Mucosa of descending colon (tissue), 3 donors: Measurements from ENCODE around the gene ETS1. TPM values are rescaled to one million over a fixed set of nuclear protein-coding genes. Genes with fewer than 3 reads are reported as not detected.

Experiments
- ATAC-seq: fragments of 200-7000 bp; cut with Tn5 transposase; one replicate; pipeline ENCODE4 v1.9.1; 2020; ENCODE audit warnings: mild to moderate bottlenecking, moderate library complexity
- DNase-seq, 3 donors: peaks; one replicate each; pipeline ENCODE4 v3.0.0-alpha.2; 2020
- H3K36me3 ChIP-seq: fragments of 200-600 bp; one replicate; pipeline ENCODE4 v1.8.0; 2021; ENCODE audit warnings: low read depth, mild to moderate bottlenecking
- H3K4me1 ChIP-seq: fragments of 200-600 bp; one replicate; pipeline ENCODE4 v1.8.0; 2021; ENCODE audit warnings: low read depth, mild to moderate bottlenecking
- H3K4me3 ChIP-seq: fragments of 200-600 bp; one replicate; pipeline ENCODE4 v1.8.0; 2021; ENCODE audit warnings: mild to moderate bottlenecking
- H3K9me3 ChIP-seq: fragments of 200-600 bp; one replicate; pipeline ENCODE4 v1.8.0; 2021; ENCODE audit warnings: mild to moderate bottlenecking
- intact Hi-C, 2 donors: fragments of 100-400 bp; cut with DNase I in 1 of 2; cut with micrococcal nuclease in 1 of 2; formaldehyde crosslinking; loops; one replicate each; pipeline versions ENCODE4 v1.11.0 to v1.11.1; 2022; cut with DNase I, micrococcal nuclease
- total RNA-seq, 3 donors: library from RNA; stranded (reverse); fragmentation: NEBNext Ultra II Directional in 2 of 3; extraction: Animal tissue kit (Norgen Biotek cat#: 25700) in 2 of 3; gene quantifications; one replicate each; pipeline versions ENCODE4 v1.2.1 to v1.2.4, GENCODE V29; 2021 to 2023
- TF ChIP-seq, protein P1 (sequence below): fragments of 200-600 bp; IDR thresholded peaks from one replicate; pipeline ENCODE4 v1.8.0; 2022; ENCODE audit warnings: antibody characterized with exemption, mild to moderate bottlenecking
- donor health status: DM: no; HTN: no; CAD: no; lungs with moderate emphysema.
- donor health status: DM: no; HTN: no; CAD: no.
- donor health status: DM: no; HTN: yes; CAD: no.

ETS1 gene
- total RNA-seq, 3 donors from 2014 or later: 36.5 to 41.2 (median 38.6) TPM

DNA sequence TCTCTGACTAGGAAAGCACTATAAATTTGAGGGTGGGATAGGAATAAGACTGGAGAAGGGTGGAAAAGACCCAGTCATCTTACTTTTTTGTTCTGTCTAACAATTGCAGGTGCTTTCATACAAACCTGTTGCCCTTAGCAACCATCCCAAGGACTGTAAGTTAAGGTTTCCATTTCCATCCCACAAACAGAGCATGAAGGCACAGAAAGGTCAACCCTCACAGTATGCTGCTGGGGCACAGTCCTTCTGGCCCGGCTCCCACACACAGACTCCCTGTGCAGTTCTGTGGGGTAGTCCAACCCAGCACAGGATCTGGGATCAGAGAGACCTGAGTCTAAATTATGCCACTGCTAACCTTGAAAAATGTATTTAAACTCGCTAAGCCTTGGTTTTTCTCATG, 38.4 kb upstream of the ETS1 start:
- H3K4me3 ChIP-seq: no peak overlapping the region
- H3K9me3 ChIP-seq: no peaks in the 10 kb centered on the region
- ATAC-seq (no peak), DNase-seq (no peak)
- TF ChIP-seq, protein P1, sequence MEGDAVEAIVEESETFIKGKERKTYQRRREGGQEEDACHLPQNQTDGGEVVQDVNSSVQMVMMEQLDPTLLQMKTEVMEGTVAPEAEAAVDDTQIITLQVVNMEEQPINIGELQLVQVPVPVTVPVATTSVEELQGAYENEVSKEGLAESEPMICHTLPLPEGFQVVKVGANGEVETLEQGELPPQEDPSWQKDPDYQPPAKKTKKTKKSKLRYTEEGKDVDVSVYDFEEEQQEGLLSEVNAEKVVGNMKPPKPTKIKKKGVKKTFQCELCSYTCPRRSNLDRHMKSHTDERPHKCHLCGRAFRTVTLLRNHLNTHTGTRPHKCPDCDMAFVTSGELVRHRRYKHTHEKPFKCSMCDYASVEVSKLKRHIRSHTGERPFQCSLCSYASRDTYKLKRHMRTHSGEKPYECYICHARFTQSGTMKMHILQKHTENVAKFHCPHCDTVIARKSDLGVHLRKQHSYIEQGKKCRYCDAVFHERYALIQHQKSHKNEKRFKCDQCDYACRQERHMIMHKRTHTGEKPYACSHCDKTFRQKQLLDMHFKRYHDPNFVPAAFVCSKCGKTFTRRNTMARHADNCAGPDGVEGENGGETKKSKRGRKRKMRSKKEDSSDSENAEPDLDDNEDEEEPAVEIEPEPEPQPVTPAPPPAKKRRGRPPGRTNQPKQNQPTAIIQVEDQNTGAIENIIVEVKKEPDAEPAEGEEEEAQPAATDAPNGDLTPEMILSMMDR: no peak
- H3K4me1 ChIP-seq: peaks cover 17% of the 10 kb centered on the region
- intact Hi-C loops: loop anchor here in 1 of 2 donors (5.0 kb wide), 1 partner anchor 333 kb away; no protein-coding TSS in a partner anchor
- no peaks in the 10 kb centered on the region for H3K36me3 ChIP-seq

DNA sequence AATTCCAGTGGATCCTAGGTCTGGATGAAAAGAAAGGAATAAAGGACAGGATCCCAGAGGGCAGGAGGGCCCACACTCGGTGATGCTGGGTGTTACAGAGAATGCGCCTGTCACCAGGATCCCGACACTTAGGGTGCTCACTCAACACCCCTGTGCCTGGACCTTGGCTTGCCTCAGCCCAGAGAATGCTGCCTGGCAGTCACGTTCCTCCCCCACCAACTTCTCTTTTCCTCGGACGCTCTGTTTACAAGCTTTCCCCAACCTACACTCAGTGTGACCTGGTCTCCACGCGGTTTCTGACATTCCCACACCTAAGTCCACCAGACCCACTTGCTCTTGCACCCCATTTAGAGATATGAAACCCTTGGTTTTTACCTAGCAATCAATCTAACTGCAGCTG, 38.0 kb upstream of the ETS1 start:
- no peaks in the 10 kb centered on the region for H3K36me3 ChIP-seq
- DNase-seq (no peak), ATAC-seq (no peak)
- H3K4me3 ChIP-seq: no peak overlapping the region
- TF ChIP-seq, protein P1: no peak
- no peaks in the 10 kb centered on the region for H3K9me3 ChIP-seq
- intact Hi-C loops: loop anchor here in 1 of 2 donors (5.0 kb wide), 1 partner anchor 333 kb away; no protein-coding TSS in a partner anchor
- peaks cover 12% of the 10 kb centered on the region for H3K4me1 ChIP-seq

- H3K36me3 ChIP-seq: no peaks in the 10 kb centered on the region
- ATAC-seq (peak; percentile 63), DNase-seq (peak; percentile 34 to 74 (median 54))
- H3K4me3 ChIP-seq: no peak overlapping the region
- peaks cover 5% of the 10 kb centered on the region for H3K4me1 ChIP-seq
- no peaks in the 10 kb centered on the region for H3K9me3 ChIP-seq
- intact Hi-C loops: loop anchor here in 1 of 2 donors (5.0 kb wide), 1 partner anchor 332 kb away; no protein-coding TSS in a partner anchor
- TF ChIP-seq, protein P1: no peak
Measured at GRCh38 chr11:128624269-128625175, 37.2 kb upstream of the ETS1 start.

- TF ChIP-seq, protein P1: no peak
Measured at GRCh38 chr11:128623091-128623490, 35.7 kb upstream of the ETS1 start.

GRCh38 chr11:128621601-128622501, 34.5 kb upstream of the ETS1 start:
- peaks cover 5% of the 10 kb centered on the region for H3K4me1 ChIP-seq
- H3K36me3 ChIP-seq: no peaks in the 10 kb centered on the region
- TF ChIP-seq, protein P1: no peak
- no peaks in the 10 kb centered on the region for H3K9me3 ChIP-seq
- no peak overlapping the region for H3K4me3 ChIP-seq
- ATAC-seq (no peak), DNase-seq (no peak)
- intact Hi-C loops: no loop called here

More at GRCh38 chr11:128623091-128623490, 35.7 kb upstream of the ETS1 start:
- intact Hi-C loops: no loop called here
- no peaks in the 10 kb centered on the region for H3K9me3 ChIP-seq
- H3K4me1 ChIP-seq: peaks cover 5% of the 10 kb centered on the region
- no peak for ATAC-seq
- no peak overlapping the region for H3K4me3 ChIP-seq
- no peaks in the 10 kb centered on the region for H3K36me3 ChIP-seq
- DNase-seq: no peak
